ENCODE data around the gene EFEMP2. TPM values are rescaled to one million over a fixed set of nuclear protein-coding genes. Genes with fewer than 3 reads are reported as not detected.

Gene EFEMP2
- polyA plus RNA-seq, 1 experiment = 497 TPM

- peak within 1 kb of the TSS; percentile 78 for H3K4me3 ChIP-seq (ENCODE audit: low read depth, low read length)
- peaks cover 26% of the 10 kb centered on the region for H3K36me3 ChIP-seq (ENCODE audit: control insufficient read depth, insufficient read depth, low read length)
- TF ChIP-seq CTCF (IDR thresholded peaks at IDR 0.05; ENCODE audit: insufficient read depth, low read depth, low read length) = peak; percentile 92
- DNase-seq (ENCODE audit: low read depth) = peak; percentile 84
- CTCF ChIA-PET = interaction anchor here (0.6 to 11.7 kb wide), 30 partner anchors 8 to 394 kb away, joined by 3 to 130 read pairs (median 6); partner anchors contain the start of genes C11orf68, CFL1, CTSW and FOSL1
- no peaks in the 10 kb centered on the region for H3K27me3 ChIP-seq (ENCODE audit: control insufficient read depth, insufficient read depth, low read length)
- POLR2A ChIA-PET = interaction anchor here (0.6 to 1.0 kb wide), 15 partner anchors 10 to 238 kb away, joined by 3 to 19 read pairs (median 8); partner anchors contain the start of gene EFEMP2
Observed at GRCh38 chr11:65888163-65888814, 15.7 kb upstream of the EFEMP2 start, which contains the start of gene FIBP. TSS of gene FIBP (minus strand) at chr11:65888471. CDS start at chr11:65888418, 53 bp downstream.

GRCh38 chr11:65887723-65888162, 15.1 kb upstream of the EFEMP2 start:
- Histone ChIP-seq H3K4me3 (ENCODE audit: low read depth, low read length) (peak overlapping the region; percentile 78), H3K27me3 (ENCODE audit: control insufficient read depth, insufficient read depth, low read length) (no peaks in the 10 kb centered on the region), H3K36me3 (ENCODE audit: control insufficient read depth, insufficient read depth, low read length) (peaks cover 25% of the 10 kb centered on the region)
- ChIA-PET POLR2A (interaction anchor here (0.6 to 1.0 kb wide), 14 partner anchors 11 to 239 kb away, joined by 3 to 19 read pairs (median 8); partner anchors contain the start of gene EFEMP2), CTCF (interaction anchor here (0.6 to 11.7 kb wide), 30 partner anchors 9 to 394 kb away, joined by 3 to 130 read pairs (median 7); partner anchors contain the start of genes C11orf68, CFL1, CTSW and FOSL1)
- no peak for DNase-seq (ENCODE audit: low read depth)
- no peak for TF ChIP-seq CTCF (IDR thresholded peaks at IDR 0.05; ENCODE audit: insufficient read depth, low read depth, low read length)

- ChIA-PET POLR2A (no interaction called here), CTCF (interaction anchor here (0.7 to 11.7 kb wide), 17 partner anchors 9 to 176 kb away, joined by 3 to 130 read pairs (median 9); partner anchors contain the start of genes C11orf68, CFL1, CTSW and FOSL1)
Observed at GRCh38 chr11:65886826-65887722, 14.5 kb upstream of the EFEMP2 start.

GRCh38 chr11:65885808-65886536, 13.4 kb upstream of the EFEMP2 start:
- no peaks in the 10 kb centered on the region for H3K27me3 ChIP-seq (ENCODE audit: control insufficient read depth, insufficient read depth, low read length)
- TF ChIP-seq CTCF (IDR thresholded peaks at IDR 0.05; ENCODE audit: insufficient read depth, low read depth, low read length) = no peak
- H3K4me3 ChIP-seq (ENCODE audit: low read depth, low read length) = no peak overlapping the region
- CTCF ChIA-PET = interaction anchor here (1.0 to 11.7 kb wide), 15 partner anchors 9 to 174 kb away, joined by 3 to 130 read pairs (median 9); partner anchors contain the start of genes EFEMP2, FOSL1, KAT5 and MUS81
- DNase-seq (ENCODE audit: low read depth) = no peak
- POLR2A ChIA-PET = interaction anchor here (0.6 kb wide), 1 partner anchor 9 kb away, joined by 3 read pairs; no protein-coding TSS in a partner anchor
- peaks cover 26% of the 10 kb centered on the region for H3K36me3 ChIP-seq (ENCODE audit: control insufficient read depth, insufficient read depth, low read length)

More at GRCh38 chr11:65886826-65887722, 14.5 kb upstream of the EFEMP2 start:
- no peaks in the 10 kb centered on the region for H3K27me3 ChIP-seq (ENCODE audit: control insufficient read depth, insufficient read depth, low read length)
- DNase-seq (ENCODE audit: low read depth) = no peak
- peaks cover 26% of the 10 kb centered on the region for H3K36me3 ChIP-seq (ENCODE audit: control insufficient read depth, insufficient read depth, low read length)
- H3K4me3 ChIP-seq (ENCODE audit: low read depth, low read length) = peak overlapping the region; percentile 78
- TF ChIP-seq CTCF (IDR thresholded peaks at IDR 0.05; ENCODE audit: insufficient read depth, low read depth, low read length) = no peak

Measured in BJ (cell line).